Activated T-helper 1 cell treated with anti-CD3 and anti-CD28 coated beads, Interleukin-2, amount 50 U/mL, for 16 hours (primary cell): ENCODE results near the gene KRTAP10-4.
"Not testable (repeated sequence)": the region's sequence is repeated elsewhere in the genome, so short reads cannot be mapped to it uniquely, and the experiment has no call there.

Source experiments
- DNase-seq, 2 donors: peaks; one replicate each; pipeline ENCODE4 v3.0.0-alpha.2; 2020; ENCODE audit warnings: low read depth in 1 of 2, low spot score in 1 of 2

KRTAP10-4 gene

GRCh38 chr21:44573630-44574456 lies at the start of gene KRTAP10-4:
TSS of gene KRTAP10-4 (plus strand) at chr21:44573729. CDS start at chr21:44573759, 30 bp downstream.
- not testable (repeated sequence) for DNase-seq

GRCh38 chr21:44524414-44525371 lies 48.8 kb upstream of the KRTAP10-4 start:
- DNase-seq, result no peak

- no peak for DNase-seq
Observed at GRCh38 chr21:44525391-44526095, 48.0 kb upstream of the KRTAP10-4 start.

- no peak for DNase-seq
Observed at GRCh38 chr21:44526096-44526997, 47.2 kb upstream of the KRTAP10-4 start.

- no peak for DNase-seq
Observed at GRCh38 chr21:44527156-44527982, 46.2 kb upstream of the KRTAP10-4 start.

- no peak for DNase-seq
Observed at GRCh38 chr21:44527983-44528633, 45.4 kb upstream of the KRTAP10-4 start.

GRCh38 chr21:44528634-44528995 lies 44.9 kb upstream of the KRTAP10-4 start:
- DNase-seq, result no peak

GRCh38 chr21:44529011-44529421 lies 44.5 kb upstream of the KRTAP10-4 start:
- no peak for DNase-seq

- no peak for DNase-seq
Observed at GRCh38 chr21:44529503-44530125, 43.9 kb upstream of the KRTAP10-4 start.

- no peak for DNase-seq
Observed at GRCh38 chr21:44530221-44530902, 43.2 kb upstream of the KRTAP10-4 start.

GRCh38 chr21:44530903-44531605 lies 42.5 kb upstream of the KRTAP10-4 start:
- no peak for DNase-seq

- DNase-seq, result no peak
Observed at GRCh38 chr21:44531606-44532564, 41.6 kb upstream of the KRTAP10-4 start.

GRCh38 chr21:44532712-44533111 lies 40.8 kb upstream of the KRTAP10-4 start:
- DNase-seq, result no peak

- DNase-seq, result no peak
Observed at GRCh38 chr21:44533121-44533890, 40.2 kb upstream of the KRTAP10-4 start.

GRCh38 chr21:44533891-44534627 lies 39.5 kb upstream of the KRTAP10-4 start:
- no peak for DNase-seq
